Fibroblast of lung (primary cell): ENCODE data around the gene SLC45A2.

Experiments used
- EZH2 ChIP-seq: IDR thresholded peaks from 2 replicates; pipeline ENCODE4 v1.5.1; 2012; ENCODE audit warnings: low read length, control low read depth, mild to moderate bottlenecking; ENCODE audit errors: missing control alignments
- TF ChIP-seq, protein P1 (sequence below), 2 donors: IDR thresholded peaks in 1 of 2; conservative IDR thresholded peaks in 1 of 2; 1 replicate in 1 of 2; 2 replicates in 1 of 2; pipeline ENCODE4 v1.5.1; 2011 to 2012; ENCODE audit warnings: low read length in 2 of 2, control low read depth in 1 of 2, inconsistent platforms in 1 of 2, low read depth in 1 of 2, mild to moderate bottlenecking in 1 of 2

DNA sequence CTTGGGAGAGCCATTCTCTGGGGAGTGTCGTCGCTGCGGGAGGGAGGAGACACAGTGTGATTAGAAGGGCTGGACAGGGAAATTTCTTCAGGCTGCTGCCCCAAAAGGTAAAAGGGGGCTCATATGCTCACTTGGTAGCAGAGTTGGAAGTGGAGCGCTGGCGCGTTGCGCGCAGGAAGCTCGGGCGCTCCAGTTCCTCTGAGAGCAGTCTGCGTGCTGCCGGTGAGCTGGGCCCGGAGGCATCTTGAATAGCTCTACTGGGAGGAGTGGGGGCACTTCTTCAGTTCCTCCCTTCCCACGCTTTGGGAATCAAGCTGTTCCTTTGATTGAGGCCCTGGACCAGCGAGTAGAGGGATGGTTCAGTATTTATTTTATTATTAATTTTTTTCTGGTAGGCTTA is 45.6 kb downstream of the SLC45A2 start:
- TF ChIP-seq, protein P1, sequence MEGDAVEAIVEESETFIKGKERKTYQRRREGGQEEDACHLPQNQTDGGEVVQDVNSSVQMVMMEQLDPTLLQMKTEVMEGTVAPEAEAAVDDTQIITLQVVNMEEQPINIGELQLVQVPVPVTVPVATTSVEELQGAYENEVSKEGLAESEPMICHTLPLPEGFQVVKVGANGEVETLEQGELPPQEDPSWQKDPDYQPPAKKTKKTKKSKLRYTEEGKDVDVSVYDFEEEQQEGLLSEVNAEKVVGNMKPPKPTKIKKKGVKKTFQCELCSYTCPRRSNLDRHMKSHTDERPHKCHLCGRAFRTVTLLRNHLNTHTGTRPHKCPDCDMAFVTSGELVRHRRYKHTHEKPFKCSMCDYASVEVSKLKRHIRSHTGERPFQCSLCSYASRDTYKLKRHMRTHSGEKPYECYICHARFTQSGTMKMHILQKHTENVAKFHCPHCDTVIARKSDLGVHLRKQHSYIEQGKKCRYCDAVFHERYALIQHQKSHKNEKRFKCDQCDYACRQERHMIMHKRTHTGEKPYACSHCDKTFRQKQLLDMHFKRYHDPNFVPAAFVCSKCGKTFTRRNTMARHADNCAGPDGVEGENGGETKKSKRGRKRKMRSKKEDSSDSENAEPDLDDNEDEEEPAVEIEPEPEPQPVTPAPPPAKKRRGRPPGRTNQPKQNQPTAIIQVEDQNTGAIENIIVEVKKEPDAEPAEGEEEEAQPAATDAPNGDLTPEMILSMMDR (conservative IDR thresholded peaks at IDR 0.05 in 1 of 2, IDR thresholded peaks at IDR 0.05 in 1 of 2; ENCODE audit: low read depth in 1 of 2, low read length in 2 of 2), result no peak
- no peak for TF ChIP-seq EZH2
